Suppressor macrophage treated with lipopolysaccharide for 1 hour (primary cell): ENCODE measurements around the gene ATP6V0E2.
A peak's percentile ranks its signal among the peaks of the same experiment; 100 is the strongest.
"Not testable (repeated sequence)": the region's sequence is repeated elsewhere in the genome, so short reads cannot be mapped to it uniquely, and the experiment has no call there.

ENCODE experiments used
- DNase-seq, 3 donors: peaks; one replicate each; pipeline ENCODE4 v3.0.0-alpha.2; 2020 to 2022

ATP6V0E2 gene

DNA sequence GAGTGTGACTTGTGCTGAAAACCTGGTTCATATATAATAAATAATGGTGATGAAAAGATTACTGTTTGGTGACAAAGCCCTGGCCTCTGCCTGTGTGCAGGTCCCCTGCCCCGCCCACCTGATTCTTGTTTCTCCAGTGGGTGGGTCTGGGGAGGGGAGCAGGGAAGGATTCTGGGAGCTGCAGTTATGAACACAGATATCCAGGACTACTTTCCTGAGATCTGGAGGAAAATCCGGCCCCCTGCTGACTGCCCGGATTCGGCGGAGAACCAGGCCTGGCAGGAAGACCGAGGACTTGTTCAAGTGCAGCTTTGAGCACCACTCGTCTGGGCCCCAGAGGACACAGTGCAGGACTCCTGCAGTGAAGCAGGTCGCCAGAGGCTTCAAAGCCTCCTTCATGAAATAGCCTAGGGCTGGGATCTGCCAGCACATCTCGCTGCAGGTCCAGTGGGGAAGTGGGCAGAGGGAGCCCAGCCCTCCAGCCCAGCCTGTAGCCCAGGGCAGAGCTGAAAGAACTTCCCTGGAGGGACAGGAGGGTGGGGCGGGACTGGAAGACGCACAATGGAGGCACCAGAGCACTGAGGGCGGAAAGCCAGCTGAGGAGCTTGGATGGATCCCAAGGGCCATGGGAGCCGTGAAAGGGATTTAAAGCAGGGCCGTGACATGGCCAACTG lies 7.0 kb downstream of the ATP6V0E2 start:
- peak in 1 of 3 donors; percentile 14 for DNase-seq

DNA sequence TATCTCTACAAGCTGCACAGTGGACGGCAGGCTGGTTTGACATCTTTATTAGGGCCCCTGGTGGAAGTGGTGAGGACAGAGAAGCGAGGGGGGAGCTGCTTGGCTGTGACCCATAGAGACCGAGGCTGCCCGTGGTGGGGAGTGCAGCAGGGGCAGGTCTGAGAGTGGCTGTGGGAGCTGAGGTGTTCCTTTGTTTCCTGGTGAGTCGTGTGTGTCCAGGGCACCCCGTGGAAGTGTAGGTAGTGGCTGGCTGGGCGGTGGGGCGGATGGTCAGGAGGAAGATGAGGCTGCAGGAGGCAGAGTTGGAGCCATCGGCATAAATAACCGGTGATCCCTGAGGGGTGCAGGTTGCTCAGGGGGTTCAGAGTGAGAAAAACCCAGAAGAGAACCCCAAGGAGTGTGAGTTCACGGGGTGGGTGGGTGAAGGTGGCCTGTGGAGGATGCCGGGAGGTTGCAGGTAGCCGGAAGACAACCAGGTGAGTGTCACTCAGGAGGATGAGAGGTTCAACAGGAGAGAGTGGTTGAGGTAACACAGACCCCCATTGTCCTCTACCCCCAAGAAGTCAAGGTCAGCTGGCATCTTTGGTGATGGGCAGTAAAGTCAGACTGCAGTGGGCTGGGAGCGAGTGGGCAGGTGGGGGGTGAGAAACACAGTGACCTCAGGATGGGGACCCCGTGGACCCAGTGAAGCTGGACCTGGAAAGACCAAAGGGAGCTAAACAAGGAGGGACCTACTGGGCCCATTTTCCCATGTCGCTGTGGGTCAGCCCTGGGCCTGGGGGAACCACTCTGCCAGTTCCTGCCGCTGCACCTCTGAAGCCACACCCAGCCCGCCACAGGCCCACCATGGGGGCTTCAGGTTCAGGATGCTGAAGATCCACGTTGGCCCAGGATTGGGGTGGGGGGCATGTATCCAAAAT lies 7.8 kb downstream of the ATP6V0E2 start:
- DNase-seq: peak in 1 of 3 donors; percentile 16

DNA sequence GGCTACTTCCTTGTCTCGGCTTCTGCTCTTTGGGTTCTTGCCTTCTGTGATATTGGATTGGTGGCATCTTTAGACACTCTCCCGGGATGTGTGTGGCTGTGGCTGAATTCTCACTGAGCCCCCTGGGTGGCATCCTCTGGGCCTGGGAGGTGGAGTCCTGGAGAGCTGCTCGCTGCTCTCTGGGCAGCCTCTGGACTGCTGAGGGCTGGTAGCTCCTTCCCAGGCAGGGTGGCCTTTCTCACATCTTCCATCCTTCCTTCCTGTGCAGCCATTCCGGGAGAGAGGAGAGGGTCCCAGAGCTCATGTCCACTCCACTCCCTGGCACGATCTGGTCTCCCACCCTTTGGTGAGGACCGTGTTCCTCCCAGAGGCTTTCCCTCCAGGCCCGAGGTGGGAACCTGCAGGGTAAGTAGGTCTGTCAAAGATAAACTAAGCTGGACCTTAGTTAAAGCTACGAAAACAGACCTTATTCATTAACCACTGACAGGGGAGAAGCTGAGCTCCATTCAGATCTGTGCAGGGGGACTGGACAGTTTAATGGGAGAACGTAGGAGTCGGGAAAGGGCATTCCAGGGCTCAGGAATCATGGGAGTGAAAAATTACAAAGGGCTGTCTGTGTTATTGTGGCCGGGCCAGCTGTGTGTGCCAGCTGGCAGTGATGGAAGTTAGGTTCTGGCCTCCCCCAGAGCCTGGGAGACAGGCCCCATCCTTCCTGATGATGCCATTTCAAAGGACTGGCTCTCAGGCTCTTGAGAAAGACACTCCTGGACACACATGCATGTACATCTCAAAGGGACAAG lies 8.7 kb downstream of the ATP6V0E2 start:
- peak in 1 of 3 donors; percentile 15 for DNase-seq

DNA sequence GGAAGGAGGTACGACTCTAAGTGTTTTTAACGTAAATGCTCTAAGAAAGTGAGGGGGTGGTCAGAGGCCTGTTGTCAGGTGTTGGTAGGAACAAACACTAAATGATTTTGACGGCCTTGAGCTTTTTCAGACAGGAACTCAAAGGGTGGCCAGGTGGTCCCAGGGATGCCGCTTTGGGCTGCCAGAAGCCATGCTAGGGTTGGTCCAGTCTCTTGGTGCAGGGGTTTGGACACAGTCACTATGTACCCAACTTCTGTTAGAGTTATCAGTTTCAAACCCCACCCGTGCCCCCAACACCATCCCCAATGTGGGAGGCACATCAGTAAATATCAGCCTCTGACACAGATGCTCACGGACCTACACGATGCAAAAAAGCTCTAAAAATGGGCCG lies 9.3 kb downstream of the ATP6V0E2 start:
- DNase-seq: no peak

DNA sequence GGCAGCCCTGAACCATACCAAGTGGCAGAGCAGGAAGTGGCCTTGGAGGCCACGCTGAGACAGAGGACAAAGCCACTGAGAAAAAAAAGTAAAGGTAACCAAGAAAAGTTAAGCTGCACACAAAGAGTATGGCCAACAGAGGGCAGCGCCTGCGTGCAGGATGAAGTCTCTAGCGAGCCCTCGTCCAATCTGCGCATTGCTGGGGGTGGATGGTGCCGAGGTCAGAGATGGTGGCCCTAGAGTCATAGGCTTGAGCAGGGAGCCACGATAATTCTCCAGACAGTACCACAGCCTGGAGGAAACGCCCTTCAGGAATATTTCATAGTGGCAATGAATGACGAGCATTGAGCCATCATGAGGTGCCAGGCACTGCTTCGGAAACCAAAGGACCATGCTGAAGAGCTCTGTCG lies 9.7 kb downstream of the ATP6V0E2 start:
- DNase-seq: peak; percentile 60 to 70 (median 64)

DNA sequence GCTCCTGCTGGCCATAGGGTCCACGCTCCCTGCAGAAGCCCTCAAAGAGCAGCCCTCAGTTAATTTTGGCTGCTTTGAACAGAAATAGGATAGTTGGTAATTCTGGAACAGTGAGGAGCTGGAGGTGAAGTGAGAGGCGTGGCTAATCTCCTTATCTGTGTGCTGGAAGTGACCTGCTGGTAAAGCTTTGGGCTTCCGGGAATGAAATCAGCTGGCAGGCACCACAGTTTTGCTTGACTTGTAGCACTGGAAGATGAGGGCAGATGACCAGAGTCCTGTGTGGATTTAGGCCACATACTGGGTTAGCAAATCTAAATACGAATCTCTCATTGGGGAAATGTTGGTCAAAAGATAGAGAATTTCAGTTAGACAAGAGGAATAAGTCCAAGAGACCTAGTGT lies 10.2 kb downstream of the ATP6V0E2 start:
- no peak for DNase-seq

DNA sequence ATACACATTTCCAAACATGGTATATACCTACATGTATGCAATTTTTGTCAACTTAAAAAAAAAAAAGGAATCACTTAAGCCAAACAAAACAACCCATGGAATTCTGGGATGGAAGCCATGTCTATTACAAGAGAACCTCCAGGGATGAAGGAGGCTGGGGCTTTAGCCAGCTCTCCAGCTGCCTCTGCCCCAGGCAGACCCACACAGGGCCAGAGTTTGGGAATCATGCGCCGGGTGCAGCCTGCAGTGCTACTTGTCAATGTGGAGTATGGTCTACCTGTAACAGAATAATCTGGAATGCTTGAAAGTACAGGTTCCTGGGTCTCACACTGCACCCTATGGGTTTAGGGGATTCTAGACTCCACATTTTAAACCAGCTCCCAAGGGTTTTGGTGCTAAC lies 10.8 kb downstream of the ATP6V0E2 start:
- no peak for DNase-seq

DNA sequence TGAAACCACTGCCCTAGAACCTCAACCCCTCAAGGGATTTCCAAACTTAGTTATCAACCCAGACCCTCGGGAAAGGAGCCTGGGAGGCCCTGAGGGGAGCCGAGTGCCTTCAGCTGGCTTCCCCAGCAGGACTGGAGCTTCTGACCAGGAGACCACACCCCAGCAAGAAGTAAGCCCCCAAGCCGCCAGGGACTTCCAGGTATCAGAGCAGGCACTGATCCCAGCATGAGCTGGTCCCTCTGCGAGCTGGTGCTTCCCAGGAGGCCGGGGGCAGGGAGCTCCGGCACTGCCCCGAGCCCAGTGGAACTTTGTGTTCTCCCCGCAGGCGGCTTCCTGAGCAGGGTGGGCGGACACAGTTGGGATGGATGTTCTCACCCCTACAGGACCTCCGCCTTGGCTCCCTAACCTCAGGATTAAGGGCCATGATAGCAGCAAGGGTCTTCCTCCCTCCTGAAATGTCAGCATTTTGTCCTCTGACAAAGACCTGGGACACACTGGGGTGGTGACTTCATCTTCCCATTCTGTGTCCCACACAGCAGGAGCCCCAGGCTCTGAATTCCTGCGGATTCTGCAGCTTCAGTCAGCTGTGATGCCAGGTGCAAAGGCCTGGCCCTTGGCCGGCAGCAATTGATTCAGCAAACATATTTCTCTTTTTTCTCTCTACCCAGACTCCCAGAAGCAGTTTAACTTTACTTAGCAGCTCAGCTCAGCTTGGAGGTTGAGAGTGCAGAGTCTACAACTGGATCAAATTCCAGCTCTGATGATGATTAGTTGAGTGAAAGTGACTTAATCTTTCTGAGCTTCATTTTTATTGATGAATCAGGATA lies 11.6 kb downstream of the ATP6V0E2 start:
- peak in 1 of 3 donors; percentile 8 for DNase-seq

DNA sequence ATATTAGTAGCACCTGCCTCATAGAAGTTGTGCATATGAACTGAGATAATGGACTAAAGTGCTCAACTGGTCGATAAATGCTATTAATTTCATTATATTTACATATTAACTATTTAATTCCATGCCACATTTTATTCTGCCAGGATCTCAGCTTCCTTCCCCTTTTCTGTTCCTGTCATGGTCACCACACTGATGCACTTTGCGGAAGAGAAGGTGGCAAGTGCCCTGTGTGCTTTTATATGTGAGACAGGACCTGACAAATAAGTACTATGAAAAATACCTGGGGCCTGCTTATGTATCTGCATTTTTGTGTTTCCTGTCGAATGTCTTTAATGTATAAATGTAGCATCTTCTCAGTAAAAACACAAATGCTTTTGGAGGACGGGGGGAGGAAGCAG lies 12.2 kb downstream of the ATP6V0E2 start:
- peak; percentile 24 to 39 (median 28) for DNase-seq

DNA sequence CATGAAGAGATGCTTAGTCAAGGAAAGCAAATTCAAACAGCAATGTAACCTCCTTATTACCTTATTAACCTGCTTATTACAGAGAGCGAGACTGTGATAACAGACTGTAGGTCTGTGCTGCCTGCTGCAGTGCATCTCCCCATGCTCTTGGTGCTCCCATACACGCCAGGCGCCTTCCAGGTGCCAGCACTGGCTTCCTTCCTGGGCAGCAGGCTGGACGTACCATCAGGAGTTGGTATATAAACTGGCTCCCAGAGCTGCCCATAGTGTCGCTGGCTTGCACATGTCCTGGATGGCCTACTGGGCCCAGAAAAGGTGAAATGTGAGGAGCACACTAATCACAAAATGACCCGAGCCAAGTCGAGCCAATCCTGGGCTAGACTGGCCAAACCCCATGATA lies 13.5 kb downstream of the ATP6V0E2 start:
- DNase-seq: no peak

DNA sequence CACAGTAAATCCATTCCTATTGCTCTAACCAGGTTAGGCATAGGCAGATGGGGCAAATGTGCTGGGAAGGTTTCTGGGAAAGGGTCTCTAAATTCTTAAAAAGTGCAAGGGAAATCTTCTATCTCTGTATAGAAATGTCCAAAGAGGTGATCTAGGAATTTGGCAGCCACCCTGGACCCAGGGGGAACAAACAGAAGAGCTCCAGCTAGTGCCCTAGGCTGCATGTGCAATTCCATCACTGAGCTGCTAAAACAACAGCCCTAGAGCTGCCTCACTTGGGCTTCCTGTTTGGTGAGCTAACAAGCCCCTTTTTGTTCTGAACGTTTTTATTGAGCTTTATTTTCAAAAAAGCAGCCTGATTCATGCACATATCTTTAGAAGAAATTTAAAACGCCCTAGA lies 16.9 kb downstream of the ATP6V0E2 start:
- not testable (repeated sequence) for DNase-seq

DNA sequence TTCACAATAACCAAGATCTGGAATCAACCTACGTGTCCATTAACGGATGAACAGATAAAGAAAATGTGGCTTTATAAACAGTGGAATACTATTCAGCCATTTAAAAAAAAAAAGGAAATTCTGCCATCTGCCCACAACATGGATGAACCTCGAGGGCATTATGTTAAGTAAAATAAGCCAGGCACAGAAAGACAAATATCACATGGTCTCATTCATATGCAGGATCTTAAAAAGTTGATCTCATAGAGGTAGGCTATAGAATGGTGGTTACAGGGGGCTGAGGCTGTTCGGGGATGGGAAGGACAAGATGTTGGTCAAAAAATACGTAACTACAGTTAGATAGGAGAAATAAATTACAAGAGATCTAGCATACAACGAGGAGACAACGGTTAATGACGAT lies 21.2 kb downstream of the ATP6V0E2 start:
- DNase-seq: not testable (repeated sequence)

DNA sequence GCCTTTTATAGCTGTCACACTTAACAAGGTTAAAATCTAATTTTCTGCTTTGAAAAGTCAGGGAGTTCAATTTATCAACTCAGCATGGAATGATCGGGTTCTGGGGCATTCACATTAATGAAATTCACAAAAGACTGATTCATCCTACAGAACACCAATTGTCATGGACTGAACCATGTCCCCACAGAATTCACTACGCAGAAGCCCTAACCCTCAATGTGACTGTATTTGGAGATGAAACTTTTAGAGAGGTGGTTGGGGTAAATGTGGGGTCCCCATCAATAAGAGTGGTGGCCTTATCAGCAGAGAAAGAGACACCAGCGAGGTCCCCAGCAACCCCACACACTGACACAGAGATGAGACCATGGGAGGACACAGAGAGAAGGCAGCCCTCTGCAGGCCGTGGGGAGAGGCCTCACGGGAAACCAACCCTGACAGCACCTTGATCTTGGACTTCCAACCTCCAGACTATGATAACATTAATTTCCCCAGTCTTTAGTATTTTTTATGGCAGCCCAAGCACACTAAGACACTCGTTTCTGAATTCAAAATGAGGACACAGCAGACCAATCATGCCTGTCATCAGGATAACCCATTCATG lies 34.1 kb downstream of the ATP6V0E2 start:
- not testable (repeated sequence) for DNase-seq

DNA sequence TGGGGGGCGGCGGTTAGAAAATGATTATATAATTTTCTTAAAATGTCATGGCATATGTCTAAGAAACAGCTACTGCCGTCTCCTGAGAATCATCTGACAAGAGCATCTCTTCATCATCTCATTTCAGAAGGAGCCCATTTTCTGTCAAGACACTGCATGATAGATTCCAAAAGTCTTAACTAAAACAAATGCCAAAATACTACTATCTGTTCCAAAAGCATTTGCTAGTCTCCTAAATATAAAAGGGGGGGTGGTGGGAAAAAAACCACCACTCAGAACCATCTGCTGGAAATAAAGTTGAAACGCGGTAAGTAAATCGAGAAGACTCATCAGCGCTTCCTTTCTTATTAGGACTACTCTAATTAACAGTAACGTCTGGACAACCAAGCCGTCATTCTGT lies 36.5 kb downstream of the ATP6V0E2 start:
- DNase-seq: not testable (repeated sequence)

DNA sequence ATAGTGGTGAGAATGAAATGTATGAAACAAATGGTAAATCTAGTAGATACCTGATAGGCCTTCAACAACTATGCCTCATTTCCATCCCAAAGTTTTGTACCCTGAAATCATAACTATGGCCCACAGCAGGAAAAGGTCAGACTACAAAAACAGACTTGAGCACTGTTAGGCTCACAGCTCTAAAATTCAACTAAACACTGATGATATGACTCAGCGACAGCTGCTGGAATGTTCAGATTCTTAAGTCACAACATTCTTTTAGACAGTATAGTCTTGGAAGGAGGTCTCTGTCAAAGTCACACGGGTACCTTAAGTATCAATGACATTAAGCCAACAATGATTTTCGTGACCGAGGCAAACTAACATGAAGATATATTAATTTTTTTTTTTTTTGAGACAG lies 38.4 kb downstream of the ATP6V0E2 start:
- DNase-seq: not testable (repeated sequence)

DNA sequence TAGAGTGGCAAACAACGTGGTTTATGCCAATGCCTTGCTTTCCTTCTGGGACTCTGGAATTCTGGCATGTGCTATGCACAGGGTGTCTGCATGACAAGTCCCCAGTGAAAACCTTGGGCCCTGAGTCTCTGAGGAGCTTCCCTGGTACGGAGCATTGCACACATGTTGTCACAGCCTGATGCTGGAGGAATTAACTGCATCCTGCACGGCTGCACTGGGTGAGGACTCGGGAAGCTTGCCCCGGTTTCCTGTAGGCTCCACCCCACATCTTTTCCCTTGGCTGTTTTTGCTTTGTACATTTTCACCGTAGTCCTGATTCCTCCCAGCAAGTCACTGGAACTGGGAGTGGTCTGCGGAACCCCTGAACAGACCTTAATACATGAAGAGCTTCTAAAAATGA lies 52.6 kb downstream of the ATP6V0E2 start:
- DNase-seq: not testable (repeated sequence)
